ENCODE data around the gene OPTN. TPM values are rescaled to one million over a fixed set of nuclear protein-coding genes. Genes with fewer than 3 reads are reported as not detected.
A peak's percentile ranks its signal among the peaks of the same experiment; 100 is the strongest.

OPTN gene
- total and polyA plus RNA-seq, 2 of the 8 experiments (the other 6 are each of a cell fraction or from before 2014, with no cell fraction given) = 4.8 to 20.1 TPM

DNA sequence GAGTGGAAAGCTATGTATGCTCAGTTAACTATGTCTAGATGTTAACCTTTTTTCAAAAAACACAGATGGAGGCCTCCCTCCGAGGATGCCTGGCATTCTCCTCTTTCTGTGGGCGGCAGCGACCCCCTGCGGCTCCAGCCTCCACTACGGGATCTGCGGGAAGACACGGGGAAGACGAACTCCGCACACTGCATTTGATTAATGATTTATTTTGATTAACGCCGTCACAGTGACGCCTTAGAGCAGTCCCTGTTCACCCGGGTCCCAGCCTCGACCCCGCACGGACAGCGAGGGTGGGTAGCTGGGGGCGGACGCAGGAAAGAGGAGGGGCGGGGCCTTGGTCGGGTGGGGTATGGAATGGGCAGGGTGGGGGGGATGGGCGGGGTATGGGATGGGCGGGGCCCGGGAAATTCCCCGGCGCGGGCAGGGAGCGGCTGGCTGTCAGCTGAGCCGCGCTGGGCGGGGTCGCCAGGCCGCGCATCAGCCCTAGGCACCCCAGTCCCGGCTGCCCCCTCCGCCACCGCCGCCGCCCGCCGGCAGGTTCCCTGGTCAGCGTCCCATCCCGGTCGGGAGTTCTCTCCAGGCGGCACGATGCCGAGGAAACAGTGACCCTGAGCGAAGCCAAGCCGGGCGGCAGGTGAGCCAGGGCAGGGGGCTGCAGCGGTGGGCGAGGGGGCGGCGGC, at the start of gene OPTN (continued):
- TF ChIP-seq TEAD4 (IDR thresholded peaks at IDR 0.05; ENCODE audit: low read depth, low read length) (peak; percentile 52; the same call in 1 of the 2 replicates), SP2 (IDR thresholded peaks at IDR 0.05; ENCODE audit: low read length) (no peak), ATF2 (IDR thresholded peaks at IDR 0.05; ENCODE audit: low read length) (no peak), KDM4A (IDR thresholded peaks at IDR 0.05; ENCODE audit: low read depth, low read length, severe bottlenecking) (peak; percentile 87), PHF8 (conservative IDR thresholded peaks at IDR 0.05; ENCODE audit: low read depth, low read length) (peak; percentile 39)

Measured in H1 (cell line).